Skeletal muscle cell (primary cell): ENCODE data around the gene GLT8D2.

Experiments used
- DNase-seq: peaks from one replicate; pipeline ENCODE4 v3.0.0-alpha.2; 2010; ENCODE audit warnings: low read depth
- H3K4me3 ChIP-seq: 2 replicates; pipeline ENCODE4 v1.5.1; 2011; ENCODE audit warnings: low read depth, mild to moderate bottlenecking, control low read depth, low read length, moderate library complexity

The GLT8D2 gene

GRCh38 chr12:103960616-103961227 is 89.3 kb downstream of the GLT8D2 start:
- DNase-seq, result no peak
- no peak overlapping the region for H3K4me3 ChIP-seq

- no peak for DNase-seq
- H3K4me3 ChIP-seq, result no peak overlapping the region
Observed at GRCh38 chr12:103958621-103959020, 91.4 kb downstream of the GLT8D2 start.

- DNase-seq, result no peak
- H3K4me3 ChIP-seq, result peak overlapping the region; percentile 87
Observed at GRCh38 chr12:103957865-103958388, 92.1 kb downstream of the GLT8D2 start.

GRCh38 chr12:103956509-103957027 is 93.4 kb downstream of the GLT8D2 start:
- peak overlapping the region; percentile 87 for H3K4me3 ChIP-seq
- no peak for DNase-seq

GRCh38 chr12:103955811-103956508 is 94.0 kb downstream of the GLT8D2 start:
- H3K4me3 ChIP-seq, result peak overlapping the region; percentile 87
- no peak for DNase-seq

GRCh38 chr12:103952497-103952896 is 97.5 kb downstream of the GLT8D2 start:
- DNase-seq, result no peak
- H3K4me3 ChIP-seq, result no peak overlapping the region

- no peak overlapping the region for H3K4me3 ChIP-seq
- no peak for DNase-seq
Observed at GRCh38 chr12:103948746-103949406, 101.1 kb downstream of the GLT8D2 start.

- no peak overlapping the region for H3K4me3 ChIP-seq
- DNase-seq, result no peak
Observed at GRCh38 chr12:103947871-103948555, 102.0 kb downstream of the GLT8D2 start.

- no peak for DNase-seq
- no peak overlapping the region for H3K4me3 ChIP-seq
Observed at GRCh38 chr12:103944964-103945363, 105.0 kb downstream of the GLT8D2 start.
